Neutrophil (primary cell): ENCODE results near the gene PRSS33.

Source experiments
- H3K27ac ChIP-seq: fragments of 200-600 bp; sonication (generic); 2 replicates; pipeline ENCODE4 v1.5.1; 2016; ENCODE audit warnings: mild to moderate bottlenecking, moderate library complexity
- H3K27me3 ChIP-seq: fragments of 200-600 bp; sonication (generic); 2 replicates; pipeline ENCODE4 v1.6.0; 2016; ENCODE audit warnings: mild to moderate bottlenecking
- H3K36me3 ChIP-seq: fragments of 200-600 bp; sonication (generic); 2 replicates; pipeline ENCODE4 v1.5.1; 2017
- H3K4me1 ChIP-seq, 2 experiments: fragments of 200-600 bp in 1 of 2; sonication (generic) in 1 of 2; 1 replicate in 1 of 2; 2 replicates in 1 of 2; pipeline versions ENCODE4 v1.5.1 to v1.6.1; 2013 to 2016; ENCODE audit warnings: low read depth in 1 of 2, low read length in 1 of 2, mild to moderate bottlenecking in 1 of 2, moderate library complexity in 1 of 2; ENCODE audit not compliant: control insufficient read depth in 1 of 2, insufficient read depth in 1 of 2
- H3K4me3 ChIP-seq, 2 experiments: fragments of 200-600 bp in 1 of 2; sonication (generic) in 1 of 2; 1 replicate in 1 of 2; 2 replicates in 1 of 2; pipeline ENCODE4 v1.5.1; 2013 to 2016; ENCODE audit warnings: low read depth in 1 of 2, low read length in 1 of 2, mild to moderate bottlenecking in 1 of 2, moderate library complexity in 1 of 2
- H3K9me3 ChIP-seq: fragments of 200-600 bp; sonication (generic); 2 replicates; pipeline ENCODE4 v1.5.1; 2016
- CTCF ChIP-seq: fragments of 200-600 bp; sonication (generic); IDR thresholded peaks from 2 replicates; pipeline ENCODE4 v1.5.1; 2016; ENCODE audit warnings: antibody characterized with exemption

The PRSS33 gene

GRCh38 chr16:2819939-2820835, 32.8 kb upstream of the PRSS33 start:
- no peaks in the 10 kb centered on the region for H3K36me3 ChIP-seq
- H3K27me3 ChIP-seq: no peaks in the 10 kb centered on the region

GRCh38 chr16:2819179-2819938, 32.0 kb upstream of the PRSS33 start:
- no peak overlapping the region for H3K27ac ChIP-seq
- H3K27me3 ChIP-seq: no peaks in the 10 kb centered on the region
- no peaks in the 10 kb centered on the region for H3K4me1 ChIP-seq
- no peak for TF ChIP-seq CTCF
- no peaks in the 10 kb centered on the region for H3K36me3 ChIP-seq
- H3K4me3 ChIP-seq: no peak overlapping the region
- H3K9me3 ChIP-seq: no peaks in the 10 kb centered on the region

More at GRCh38 chr16:2819939-2820835, 32.8 kb upstream of the PRSS33 start:
- TF ChIP-seq CTCF: no peak
- Histone ChIP-seq H3K9me3 (no peaks in the 10 kb centered on the region), H3K4me1 (no peaks in the 10 kb centered on the region), H3K4me3 (no peak overlapping the region), H3K27ac (no peak overlapping the region)

- Histone ChIP-seq H3K27me3 (no peaks in the 10 kb centered on the region), H3K9me3 (no peaks in the 10 kb centered on the region), H3K27ac (no peak overlapping the region), H3K4me1 (no peaks in the 10 kb centered on the region), H3K4me3 (no peak overlapping the region), H3K36me3 (no peaks in the 10 kb centered on the region)
- TF ChIP-seq CTCF: no peak
These were observed 31.0 kb upstream of the PRSS33 start for GRCh38 chr16:2818272-2818876.

- Histone ChIP-seq H3K9me3 (no peaks in the 10 kb centered on the region), H3K27ac (no peak overlapping the region), H3K27me3 (no peaks in the 10 kb centered on the region), H3K36me3 (no peaks in the 10 kb centered on the region), H3K4me1 (no peaks in the 10 kb centered on the region), H3K4me3 (no peak overlapping the region)
- no peak for TF ChIP-seq CTCF
These were observed 30.2 kb upstream of the PRSS33 start for GRCh38 chr16:2817340-2818271.
